Suprapubic skin (tissue), 3 donors: ENCODE results near the gene SSR2.

Experiments
- CTCF ChIP-seq, 2 donors: fragments of 200-600 bp in 1 of 2; fragments of 450-650 bp in 1 of 2; sonication (generic) in 1 of 2; IDR thresholded peaks; one replicate each; pipeline ENCODE4 v1.5.1; 2016 to 2019; ENCODE audit warnings: antibody characterized with exemption in 2 of 2, mild to moderate bottlenecking in 1 of 2, moderate library complexity in 1 of 2
- POLR2A ChIP-seq, 2 donors: fragments of 450-650 bp; IDR thresholded peaks; one replicate each; pipeline ENCODE4 v1.6.1; 2017; ENCODE audit warnings: antibody characterized with exemption in 2 of 2, mild to moderate bottlenecking in 2 of 2, moderate library complexity in 2 of 2

- TF ChIP-seq CTCF (IDR thresholded peaks at IDR 0.05): no peak
- no peak for TF ChIP-seq POLR2A (IDR thresholded peaks at IDR 0.05)
Measured at GRCh38 chr1:156002188-156002911, 18.4 kb downstream of the SSR2 start.
